ENCODE results near the gene AKAP10.
A peak's percentile ranks its signal among the peaks of the same experiment; 100 is the strongest.
"Not testable (repeated sequence)": the region's sequence is repeated elsewhere in the genome, so short reads cannot be mapped to it uniquely, and the experiment has no call there.

AKAP10 gene

GRCh38 chr17:19951411-19951810 is 26.2 kb downstream of the AKAP10 start:
- DNase-seq (ENCODE audit: low spot score in 2 of 2); H3K4me3 ChIP-seq; H3K27me3 ChIP-seq (ENCODE audit: low read depth); H3K9me3 ChIP-seq; H3K4me1 ChIP-seq: not testable (repeated sequence)
- peaks cover 27% of the 10 kb centered on the region for H3K36me3 ChIP-seq (replicated peaks)
- in situ Hi-C loops (cut with MboI; ENCODE audit: low sequenced_read_pairs): loop anchor here (10.0 kb wide), 1 partner anchor 57 kb away; no protein-coding TSS in a partner anchor

- peaks cover 21% of the 10 kb centered on the region for H3K36me3 ChIP-seq (replicated peaks)
- not testable (repeated sequence) for DNase-seq (ENCODE audit: low spot score in 2 of 2); H3K4me1 ChIP-seq; H3K9me3 ChIP-seq; H3K4me3 ChIP-seq; H3K27me3 ChIP-seq (ENCODE audit: low read depth)
- in situ Hi-C loops (cut with MboI; ENCODE audit: low sequenced_read_pairs): loop anchor here (10.0 kb wide), 1 partner anchor 56 kb away; no protein-coding TSS in a partner anchor
These were observed 26.9 kb downstream of the AKAP10 start for GRCh38 chr17:19950624-19951195.

GRCh38 chr17:19948116-19948943 is 29.3 kb downstream of the AKAP10 start:
- Histone ChIP-seq H3K36me3 (replicated peaks) (peaks cover 23% of the 10 kb centered on the region), H3K4me1 (peaks cover 2% of the 10 kb centered on the region), H3K9me3 (peaks cover under 1% of the 10 kb centered on the region; the same call in 1 of the 2 replicates), H3K4me3 (no peak overlapping the region), H3K27me3 (ENCODE audit: low read depth) (no peaks in the 10 kb centered on the region)
- in situ Hi-C loops (cut with MboI; ENCODE audit: low sequenced_read_pairs): no loop called here
- no peak for DNase-seq (ENCODE audit: low spot score in 2 of 2)

GRCh38 chr17:19946921-19947320 is 30.7 kb downstream of the AKAP10 start:
- in situ Hi-C loops (cut with MboI; ENCODE audit: low sequenced_read_pairs): no loop called here
- no peaks in the 10 kb centered on the region for H3K27me3 ChIP-seq (ENCODE audit: low read depth)
- H3K9me3 ChIP-seq: no peaks in the 10 kb centered on the region
- H3K36me3 ChIP-seq (replicated peaks): peaks cover 26% of the 10 kb centered on the region
- H3K4me3 ChIP-seq: no peak overlapping the region
- H3K4me1 ChIP-seq: peaks cover 14% of the 10 kb centered on the region
- no peak for DNase-seq (ENCODE audit: low spot score in 2 of 2)

- Histone ChIP-seq H3K9me3 (no peaks in the 10 kb centered on the region), H3K27me3 (ENCODE audit: low read depth) (no peaks in the 10 kb centered on the region), H3K36me3 (replicated peaks) (peaks cover 44% of the 10 kb centered on the region), H3K4me1 (peaks cover 14% of the 10 kb centered on the region), H3K4me3 (no peak overlapping the region)
- in situ Hi-C loops (cut with MboI; ENCODE audit: low sequenced_read_pairs): no loop called here
- DNase-seq (ENCODE audit: low spot score in 2 of 2): no peak
These were observed 32.5 kb downstream of the AKAP10 start for GRCh38 chr17:19945009-19945626.

GRCh38 chr17:19943599-19943998 is 34.0 kb downstream of the AKAP10 start:
- H3K4me1 ChIP-seq: peaks cover 14% of the 10 kb centered on the region
- in situ Hi-C loops (cut with MboI; ENCODE audit: low sequenced_read_pairs): no loop called here
- H3K36me3 ChIP-seq (replicated peaks): peaks cover 59% of the 10 kb centered on the region
- no peaks in the 10 kb centered on the region for H3K9me3 ChIP-seq
- no peak overlapping the region for H3K4me3 ChIP-seq
- no peak for DNase-seq (ENCODE audit: low spot score in 2 of 2)
- no peaks in the 10 kb centered on the region for H3K27me3 ChIP-seq (ENCODE audit: low read depth)

GRCh38 chr17:19943026-19943425 is 34.6 kb downstream of the AKAP10 start:
- Histone ChIP-seq H3K9me3 (no peaks in the 10 kb centered on the region), H3K4me1 (peaks cover 14% of the 10 kb centered on the region), H3K27me3 (ENCODE audit: low read depth) (no peaks in the 10 kb centered on the region), H3K36me3 (replicated peaks) (peaks cover 56% of the 10 kb centered on the region), H3K4me3 (no peak overlapping the region)
- in situ Hi-C loops (cut with MboI; ENCODE audit: low sequenced_read_pairs): no loop called here
- peak; percentile 32 to 49 for DNase-seq (ENCODE audit: low spot score in 2 of 2)

GRCh38 chr17:19940722-19941464 is 36.7 kb downstream of the AKAP10 start:
- in situ Hi-C loops (cut with MboI; ENCODE audit: low sequenced_read_pairs): no loop called here
- Histone ChIP-seq H3K4me3 (no peak overlapping the region), H3K27me3 (ENCODE audit: low read depth) (no peaks in the 10 kb centered on the region), H3K4me1 (peaks cover 14% of the 10 kb centered on the region), H3K36me3 (replicated peaks) (peaks cover 59% of the 10 kb centered on the region), H3K9me3 (no peaks in the 10 kb centered on the region)
- DNase-seq (ENCODE audit: low spot score in 2 of 2): no peak

GRCh38 chr17:19939993-19940721 is 37.5 kb downstream of the AKAP10 start:
- Histone ChIP-seq H3K4me1 (peaks cover 14% of the 10 kb centered on the region), H3K36me3 (replicated peaks) (peaks cover 62% of the 10 kb centered on the region), H3K27me3 (ENCODE audit: low read depth) (no peaks in the 10 kb centered on the region), H3K9me3 (no peaks in the 10 kb centered on the region), H3K4me3 (no peak overlapping the region)
- in situ Hi-C loops (cut with MboI; ENCODE audit: low sequenced_read_pairs): no loop called here
- no peak for DNase-seq (ENCODE audit: low spot score in 2 of 2)

GRCh38 chr17:19938736-19939135 is 38.9 kb downstream of the AKAP10 start:
- no peak overlapping the region for H3K4me3 ChIP-seq
- no peak for DNase-seq (ENCODE audit: low spot score in 2 of 2)
- H3K36me3 ChIP-seq (replicated peaks): peaks cover 73% of the 10 kb centered on the region
- peaks cover 14% of the 10 kb centered on the region for H3K4me1 ChIP-seq
- no peaks in the 10 kb centered on the region for H3K27me3 ChIP-seq (ENCODE audit: low read depth)
- in situ Hi-C loops (cut with MboI; ENCODE audit: low sequenced_read_pairs): no loop called here
- no peaks in the 10 kb centered on the region for H3K9me3 ChIP-seq

GRCh38 chr17:19937522-19937921 is 40.1 kb downstream of the AKAP10 start:
- Histone ChIP-seq H3K4me1 (peaks cover 5% of the 10 kb centered on the region), H3K9me3 (no peaks in the 10 kb centered on the region), H3K36me3 (replicated peaks) (peaks cover 75% of the 10 kb centered on the region), H3K27me3 (ENCODE audit: low read depth) (no peaks in the 10 kb centered on the region), H3K4me3 (no peak overlapping the region)
- no peak for DNase-seq (ENCODE audit: low spot score in 2 of 2)
- in situ Hi-C loops (cut with MboI; ENCODE audit: low sequenced_read_pairs): no loop called here

GRCh38 chr17:19935169-19935568 is 42.5 kb downstream of the AKAP10 start:
- Histone ChIP-seq H3K4me1 (no peaks in the 10 kb centered on the region), H3K4me3 (no peak overlapping the region), H3K9me3 (no peaks in the 10 kb centered on the region), H3K36me3 (replicated peaks) (peaks cover 70% of the 10 kb centered on the region), H3K27me3 (ENCODE audit: low read depth) (no peaks in the 10 kb centered on the region)
- DNase-seq (ENCODE audit: low spot score in 2 of 2): no peak
- in situ Hi-C loops (cut with MboI; ENCODE audit: low sequenced_read_pairs): no loop called here

GRCh38 chr17:19933628-19934027 is 44.0 kb downstream of the AKAP10 start:
- Histone ChIP-seq H3K27me3 (ENCODE audit: low read depth) (no peaks in the 10 kb centered on the region), H3K4me1 (no peaks in the 10 kb centered on the region), H3K9me3 (no peaks in the 10 kb centered on the region), H3K4me3 (no peak overlapping the region), H3K36me3 (replicated peaks) (peaks cover 67% of the 10 kb centered on the region)
- in situ Hi-C loops (cut with MboI; ENCODE audit: low sequenced_read_pairs): no loop called here
- DNase-seq (ENCODE audit: low spot score in 2 of 2): no peak
